ENCODE measurements around the gene ULK3. TPM values are rescaled to one million over a fixed set of nuclear protein-coding genes. Genes with fewer than 3 reads are reported as not detected.
A peak's percentile ranks its signal among the peaks of the same experiment; 100 is the strongest.

ULK3 gene
- total and polyA plus RNA-seq, 10 of the 15 experiments (the other 5 are each of a cell fraction or from before 2014, with no cell fraction given): 0.64 to 38.8 (median 27.1) TPM

DNA sequence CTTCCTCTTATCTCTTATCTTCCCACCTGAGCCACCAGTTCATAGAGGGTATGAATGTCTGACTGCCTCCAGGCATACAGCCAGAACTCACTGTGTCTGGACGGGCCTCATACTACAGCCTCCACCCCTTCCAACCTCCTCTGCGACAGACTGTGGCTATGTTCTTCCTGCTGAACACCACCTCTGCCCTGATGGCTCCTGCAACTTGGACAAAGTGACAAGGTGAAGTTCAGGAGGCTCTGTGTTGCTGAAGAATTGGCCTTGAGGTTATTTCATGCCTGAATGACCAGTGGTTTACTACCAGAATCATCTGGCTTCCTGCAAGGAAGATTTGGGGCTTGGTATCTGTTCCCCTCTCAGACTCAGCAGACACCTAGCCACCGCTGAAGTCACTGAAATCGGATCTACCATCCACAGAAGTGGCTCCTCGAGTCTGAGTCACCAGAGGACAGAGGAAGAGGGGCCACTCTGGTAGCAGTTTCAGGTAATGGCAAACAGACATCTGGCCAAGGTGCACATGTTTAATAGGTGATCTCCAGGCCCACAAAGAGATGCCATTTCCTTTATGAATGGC is 14.2 kb upstream of the ULK3 start (continued):
- TF ChIP-seq, protein P1, sequence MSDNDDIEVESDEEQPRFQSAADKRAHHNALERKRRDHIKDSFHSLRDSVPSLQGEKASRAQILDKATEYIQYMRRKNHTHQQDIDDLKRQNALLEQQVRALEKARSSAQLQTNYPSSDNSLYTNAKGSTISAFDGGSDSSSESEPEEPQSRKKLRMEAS (IDR thresholded peaks at IDR 0.05; ENCODE audit: low read depth, low read length): 0 out of 2 replicates have a peak, but pooled peaks have one; percentile 20
- TF ChIP-seq EED (IDR thresholded peaks at IDR 0.05; ENCODE audit: low read depth): peak; percentile 92
- TF ChIP-seq, protein P2, sequence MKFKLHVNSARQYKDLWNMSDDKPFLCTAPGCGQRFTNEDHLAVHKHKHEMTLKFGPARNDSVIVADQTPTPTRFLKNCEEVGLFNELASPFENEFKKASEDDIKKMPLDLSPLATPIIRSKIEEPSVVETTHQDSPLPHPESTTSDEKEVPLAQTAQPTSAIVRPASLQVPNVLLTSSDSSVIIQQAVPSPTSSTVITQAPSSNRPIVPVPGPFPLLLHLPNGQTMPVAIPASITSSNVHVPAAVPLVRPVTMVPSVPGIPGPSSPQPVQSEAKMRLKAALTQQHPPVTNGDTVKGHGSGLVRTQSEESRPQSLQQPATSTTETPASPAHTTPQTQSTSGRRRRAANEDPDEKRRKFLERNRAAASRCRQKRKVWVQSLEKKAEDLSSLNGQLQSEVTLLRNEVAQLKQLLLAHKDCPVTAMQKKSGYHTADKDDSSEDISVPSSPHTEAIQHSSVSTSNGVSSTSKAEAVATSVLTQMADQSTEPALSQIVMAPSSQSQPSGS (IDR thresholded peaks at IDR 0.05; ENCODE audit: low read length): peak; percentile 69; the same call in 1 of the 2 replicates
- no peak for TF ChIP-seq WRNIP1 (IDR thresholded peaks at IDR 0.05; ENCODE audit: borderline replicate concordance, low read depth, low read length)
- TF ChIP-seq, protein P3, sequence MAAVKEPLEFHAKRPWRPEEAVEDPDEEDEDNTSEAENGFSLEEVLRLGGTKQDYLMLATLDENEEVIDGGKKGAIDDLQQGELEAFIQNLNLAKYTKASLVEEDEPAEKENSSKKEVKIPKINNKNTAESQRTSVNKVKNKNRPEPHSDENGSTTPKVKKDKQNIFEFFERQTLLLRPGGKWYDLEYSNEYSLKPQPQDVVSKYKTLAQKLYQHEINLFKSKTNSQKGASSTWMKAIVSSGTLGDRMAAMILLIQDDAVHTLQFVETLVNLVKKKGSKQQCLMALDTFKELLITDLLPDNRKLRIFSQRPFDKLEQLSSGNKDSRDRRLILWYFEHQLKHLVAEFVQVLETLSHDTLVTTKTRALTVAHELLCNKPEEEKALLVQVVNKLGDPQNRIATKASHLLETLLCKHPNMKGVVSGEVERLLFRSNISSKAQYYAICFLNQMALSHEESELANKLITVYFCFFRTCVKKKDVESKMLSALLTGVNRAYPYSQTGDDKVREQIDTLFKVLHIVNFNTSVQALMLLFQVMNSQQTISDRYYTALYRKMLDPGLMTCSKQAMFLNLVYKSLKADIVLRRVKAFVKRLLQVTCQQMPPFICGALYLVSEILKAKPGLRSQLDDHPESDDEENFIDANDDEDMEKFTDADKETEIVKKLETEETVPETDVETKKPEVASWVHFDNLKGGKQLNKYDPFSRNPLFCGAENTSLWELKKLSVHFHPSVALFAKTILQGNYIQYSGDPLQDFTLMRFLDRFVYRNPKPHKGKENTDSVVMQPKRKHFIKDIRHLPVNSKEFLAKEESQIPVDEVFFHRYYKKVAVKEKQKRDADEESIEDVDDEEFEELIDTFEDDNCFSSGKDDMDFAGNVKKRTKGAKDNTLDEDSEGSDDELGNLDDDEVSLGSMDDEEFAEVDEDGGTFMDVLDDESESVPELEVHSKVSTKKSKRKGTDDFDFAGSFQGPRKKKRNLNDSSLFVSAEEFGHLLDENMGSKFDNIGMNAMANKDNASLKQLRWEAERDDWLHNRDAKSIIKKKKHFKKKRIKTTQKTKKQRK (IDR thresholded peaks at IDR 0.05; ENCODE audit: low read depth, low read length): no peak
- TF ChIP-seq, protein P4, sequence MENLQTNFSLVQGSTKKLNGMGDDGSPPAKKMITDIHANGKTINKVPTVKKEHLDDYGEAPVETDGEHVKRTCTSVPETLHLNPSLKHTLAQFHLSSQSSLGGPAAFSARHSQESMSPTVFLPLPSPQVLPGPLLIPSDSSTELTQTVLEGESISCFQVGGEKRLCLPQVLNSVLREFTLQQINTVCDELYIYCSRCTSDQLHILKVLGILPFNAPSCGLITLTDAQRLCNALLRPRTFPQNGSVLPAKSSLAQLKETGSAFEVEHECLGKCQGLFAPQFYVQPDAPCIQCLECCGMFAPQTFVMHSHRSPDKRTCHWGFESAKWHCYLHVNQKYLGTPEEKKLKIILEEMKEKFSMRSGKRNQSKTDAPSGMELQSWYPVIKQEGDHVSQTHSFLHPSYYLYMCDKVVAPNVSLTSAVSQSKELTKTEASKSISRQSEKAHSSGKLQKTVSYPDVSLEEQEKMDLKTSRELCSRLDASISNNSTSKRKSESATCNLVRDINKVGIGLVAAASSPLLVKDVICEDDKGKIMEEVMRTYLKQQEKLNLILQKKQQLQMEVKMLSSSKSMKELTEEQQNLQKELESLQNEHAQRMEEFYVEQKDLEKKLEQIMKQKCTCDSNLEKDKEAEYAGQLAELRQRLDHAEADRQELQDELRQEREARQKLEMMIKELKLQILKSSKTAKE (IDR thresholded peaks at IDR 0.05; ENCODE audit: low read depth, poor library complexity, severe bottlenecking): peak; percentile 45
- peak; percentile 71 for TF ChIP-seq IKZF1 (conservative IDR thresholded peaks at IDR 0.05)
- no peak for TF ChIP-seq SRF (IDR thresholded peaks at IDR 0.05; ENCODE audit: low read depth in 2 of 2, low read length in 2 of 2)
- peak; percentile 83 for TF ChIP-seq SPI1 (IDR thresholded peaks at IDR 0.05; ENCODE audit: borderline replicate concordance, insufficient read depth, low read depth, low read length)
- TF ChIP-seq, protein P5, sequence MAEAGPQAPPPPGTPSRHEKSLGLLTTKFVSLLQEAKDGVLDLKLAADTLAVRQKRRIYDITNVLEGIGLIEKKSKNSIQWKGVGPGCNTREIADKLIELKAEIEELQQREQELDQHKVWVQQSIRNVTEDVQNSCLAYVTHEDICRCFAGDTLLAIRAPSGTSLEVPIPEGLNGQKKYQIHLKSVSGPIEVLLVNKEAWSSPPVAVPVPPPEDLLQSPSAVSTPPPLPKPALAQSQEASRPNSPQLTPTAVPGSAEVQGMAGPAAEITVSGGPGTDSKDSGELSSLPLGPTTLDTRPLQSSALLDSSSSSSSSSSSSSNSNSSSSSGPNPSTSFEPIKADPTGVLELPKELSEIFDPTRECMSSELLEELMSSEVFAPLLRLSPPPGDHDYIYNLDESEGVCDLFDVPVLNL (IDR thresholded peaks at IDR 0.05; ENCODE audit: low read depth, low read length): no peak
- peak; percentile 70; the same call in 1 of the 2 replicates for TF ChIP-seq PAX5 (IDR thresholded peaks at IDR 0.05; ENCODE audit: borderline replicate concordance, low read depth, low read length)
- TF ChIP-seq PML (IDR thresholded peaks at IDR 0.05; ENCODE audit: low read length): no peak; the same call in 1 of the 2 replicates
- TF ChIP-seq, protein P6, sequence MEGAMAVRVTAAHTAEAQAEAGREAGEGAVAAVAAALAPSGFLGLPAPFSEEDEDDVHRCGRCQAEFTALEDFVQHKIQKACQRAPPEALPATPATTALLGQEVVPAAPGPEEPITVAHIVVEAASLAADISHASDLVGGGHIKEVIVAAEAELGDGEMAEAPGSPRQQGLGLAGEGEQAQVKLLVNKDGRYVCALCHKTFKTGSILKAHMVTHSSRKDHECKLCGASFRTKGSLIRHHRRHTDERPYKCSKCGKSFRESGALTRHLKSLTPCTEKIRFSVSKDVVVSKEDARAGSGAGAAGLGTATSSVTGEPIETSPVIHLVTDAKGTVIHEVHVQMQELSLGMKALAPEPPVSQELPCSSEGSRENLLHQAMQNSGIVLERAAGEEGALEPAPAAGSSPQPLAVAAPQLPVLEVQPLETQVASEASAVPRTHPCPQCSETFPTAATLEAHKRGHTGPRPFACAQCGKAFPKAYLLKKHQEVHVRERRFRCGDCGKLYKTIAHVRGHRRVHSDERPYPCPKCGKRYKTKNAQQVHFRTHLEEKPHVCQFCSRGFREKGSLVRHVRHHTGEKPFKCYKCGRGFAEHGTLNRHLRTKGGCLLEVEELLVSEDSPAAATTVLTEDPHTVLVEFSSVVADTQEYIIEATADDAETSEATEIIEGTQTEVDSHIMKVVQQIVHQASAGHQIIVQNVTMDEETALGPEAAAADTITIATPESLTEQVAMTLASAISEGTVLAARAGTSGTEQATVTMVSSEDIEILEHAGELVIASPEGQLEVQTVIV (IDR thresholded peaks at IDR 0.05; ENCODE audit: borderline replicate concordance, partially characterized antibody): no peak
- TF ChIP-seq SMC3 (IDR thresholded peaks at IDR 0.05; ENCODE audit: borderline replicate concordance, low read length): 0 out of 2 replicates have a peak, but pooled peaks have one; percentile 10
- no peak for TF ChIP-seq SIX5 (IDR thresholded peaks at IDR 0.05; ENCODE audit: low read depth, low read length, severe bottlenecking)
- 0 out of 2 replicates have a peak, but pooled peaks have one; percentile 6 for TF ChIP-seq BACH1 (IDR thresholded peaks at IDR 0.05; ENCODE audit: borderline replicate concordance)
- TF ChIP-seq ATF7 (IDR thresholded peaks at IDR 0.05; ENCODE audit: low read depth): peak; percentile 23; the same call in 1 of the 2 replicates
- TF ChIP-seq YBX1 (IDR thresholded peaks at IDR 0.05): no peak
- no peak for TF ChIP-seq SIN3A (IDR thresholded peaks at IDR 0.05; ENCODE audit: low read depth, low read length)

All from GM12878 (cell line).